HG03469 (cell line): ENCODE data around the gene MCRIP1.

Experiments
- ATAC-seq: cut with Tn5 transposase; IDR thresholded peaks from one replicate; pipeline ENCODE4 v1.9.1; 2021; ENCODE audit warnings: mild to moderate bottlenecking, moderate library complexity, moderate number of reproducible peaks; ENCODE audit not compliant: unreplicated experiment

Gene MCRIP1

GRCh38 chr17:81822996-81823819, 9.9 kb downstream of the MCRIP1 start:
- no peak for ATAC-seq

- no peak for ATAC-seq
Observed at GRCh38 chr17:81822312-81822637, 10.8 kb downstream of the MCRIP1 start.

GRCh38 chr17:81821603-81822311, 11.3 kb downstream of the MCRIP1 start:
- ATAC-seq, result no peak

GRCh38 chr17:81821147-81821546, 11.9 kb downstream of the MCRIP1 start:
- no peak for ATAC-seq

DNA sequence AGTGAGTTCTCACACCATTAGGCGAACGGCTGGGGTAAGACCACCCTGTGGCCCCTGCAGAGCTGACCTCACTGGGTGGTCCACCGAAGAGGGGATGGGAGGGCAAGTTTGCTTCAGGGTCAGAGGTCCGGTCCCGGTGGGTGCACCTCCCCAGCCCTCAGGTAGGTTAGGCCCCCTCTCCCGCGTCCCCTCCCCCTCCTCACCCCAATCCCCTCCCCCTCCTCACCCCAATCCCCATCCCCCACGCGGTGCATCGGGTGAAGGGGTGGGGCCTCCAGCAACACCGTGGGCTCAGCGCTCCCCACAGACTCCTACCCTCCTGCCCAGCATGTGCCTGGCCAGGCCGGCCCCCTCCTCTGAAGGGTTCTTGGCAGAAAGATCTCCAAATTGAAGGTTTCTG, 13.4 kb downstream of the MCRIP1 start:
- no peak for ATAC-seq

GRCh38 chr17:81817758-81818147, 15.3 kb downstream of the MCRIP1 start:
- no peak for ATAC-seq

DNA sequence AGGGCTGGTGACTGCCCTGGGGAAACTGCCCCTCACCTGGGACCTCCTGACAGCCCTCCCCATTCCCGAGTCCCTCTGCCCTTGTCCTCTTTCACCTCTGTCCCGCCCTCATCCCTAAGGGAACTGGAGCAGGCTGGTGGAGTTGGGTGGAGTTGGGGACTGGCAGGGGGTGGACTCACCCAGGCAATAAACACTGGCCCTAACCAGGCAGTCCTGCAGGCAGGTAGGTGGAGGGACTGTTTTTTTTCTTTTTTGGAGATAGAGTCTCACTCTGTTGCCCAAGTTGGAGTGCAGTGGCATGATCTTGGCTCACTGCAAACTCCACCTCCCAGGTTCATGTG, 17.5 kb downstream of the MCRIP1 start:
- no peak for ATAC-seq

GRCh38 chr17:81814748-81815645, 18.1 kb downstream of the MCRIP1 start:
- ATAC-seq, result no peak

GRCh38 chr17:81813861-81814683, 19.0 kb downstream of the MCRIP1 start:
- no peak for ATAC-seq

DNA sequence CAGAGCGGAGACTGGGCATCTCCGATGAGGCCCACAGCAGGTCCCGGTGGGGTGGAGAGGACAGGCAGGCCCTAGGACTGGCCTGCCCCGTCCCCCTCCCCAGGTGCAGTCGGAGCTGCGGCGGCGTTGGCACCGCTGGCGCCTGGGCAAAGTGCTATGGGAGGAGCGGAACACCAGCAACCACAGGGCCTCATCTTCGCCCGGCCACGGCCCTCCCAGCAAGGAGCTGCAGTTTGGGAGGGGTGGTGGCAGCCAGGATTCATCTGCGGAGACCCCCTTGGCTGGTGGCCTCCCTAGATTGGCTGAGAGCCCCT, 19.8 kb downstream of the MCRIP1 start:
- no peak for ATAC-seq

- no peak for ATAC-seq
Observed at GRCh38 chr17:81812571-81813370, 20.3 kb downstream of the MCRIP1 start.

DNA sequence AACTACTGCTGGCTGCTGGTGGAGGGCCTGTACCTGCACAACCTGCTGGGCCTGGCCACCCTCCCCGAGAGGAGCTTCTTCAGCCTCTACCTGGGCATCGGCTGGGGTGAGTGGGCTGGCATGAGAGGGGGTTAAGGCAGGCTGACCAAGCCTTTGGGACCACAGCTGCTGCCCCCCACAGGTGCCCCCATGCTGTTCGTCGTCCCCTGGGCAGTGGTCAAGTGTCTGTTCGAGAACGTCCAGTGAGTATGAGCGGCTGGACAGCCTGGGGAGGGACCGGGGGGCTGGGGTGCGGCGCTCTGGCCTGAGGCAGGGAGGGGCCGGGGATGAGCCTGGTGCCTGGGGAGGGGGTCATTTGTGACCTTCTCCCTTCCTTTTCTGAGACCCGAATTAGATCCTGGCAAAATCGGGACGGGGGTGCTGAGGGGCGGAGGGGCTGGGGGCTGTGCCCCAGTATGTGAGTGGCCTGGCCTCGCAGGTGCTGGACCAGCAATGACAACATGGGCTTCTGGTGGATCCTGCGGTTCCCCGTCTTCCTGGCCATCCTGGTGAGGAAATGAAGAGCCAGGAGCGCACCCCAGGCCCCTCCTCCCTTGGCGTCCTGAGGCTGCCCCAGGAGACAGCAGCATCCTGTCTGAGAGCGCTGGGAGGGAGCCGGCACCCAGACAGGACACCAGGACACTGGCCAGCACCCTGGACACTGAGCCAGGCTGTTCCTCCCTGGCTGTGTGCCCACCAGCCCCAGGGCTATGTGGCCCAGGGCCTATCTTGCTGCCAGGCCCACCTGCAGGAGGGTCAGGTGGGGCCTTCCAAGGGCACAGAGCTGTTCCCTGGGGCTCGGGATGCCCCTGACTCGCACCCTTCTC, 21.2 kb downstream of the MCRIP1 start:
- no peak for ATAC-seq

- ATAC-seq, result no peak
Observed at GRCh38 chr17:81810892-81811704, 22.0 kb downstream of the MCRIP1 start.

DNA sequence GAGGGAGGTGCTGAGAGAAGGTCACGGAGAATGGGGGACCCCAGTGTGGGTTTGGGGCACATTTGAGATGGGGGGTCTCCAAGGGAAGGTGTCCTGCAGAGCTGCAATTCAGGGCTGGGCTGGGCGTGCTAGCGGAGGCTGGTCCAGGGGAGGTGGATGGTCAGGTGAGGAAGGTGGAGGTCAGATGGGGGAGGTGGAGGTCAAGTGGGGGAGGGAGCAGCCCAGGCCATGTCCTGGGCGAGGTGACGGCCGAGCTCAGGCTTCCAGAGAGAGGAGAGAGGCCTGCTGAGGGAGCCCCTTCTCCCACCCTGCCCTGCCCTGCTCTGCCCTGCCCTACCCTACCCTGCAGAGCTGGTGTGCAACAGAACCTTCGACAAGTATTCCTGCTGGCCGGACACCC, 22.6 kb downstream of the MCRIP1 start:
- ATAC-seq, result no peak

GRCh38 chr17:81809556-81809998, 23.5 kb downstream of the MCRIP1 start:
- no peak for ATAC-seq

- ATAC-seq, result no peak
Observed at GRCh38 chr17:81808778-81809555, 24.1 kb downstream of the MCRIP1 start.

- ATAC-seq, result no peak
Observed at GRCh38 chr17:81807839-81808238, 25.3 kb downstream of the MCRIP1 start.
